HEK293 (cell line): ENCODE measurements around the gene ERAP2.

Experiments
- CTCF ChIA-PET: fragments of 350-600 bp; formaldehyde crosslinking; extraction: SDS; loops from one replicate; lab custom pipeline; 2021; ENCODE audit warnings: antibody characterized with exemption; lab: Yijun Ruan, JAX
- POLR2A ChIA-PET: fragments of 300-600 bp; formaldehyde crosslinking; extraction: SDS; loops from one replicate; lab custom pipeline; 2020; ENCODE audit warnings: antibody characterized with exemption, inconsistent platforms; lab: Yijun Ruan, JAX
- H3K27ac ChIP-seq: fragments of 200-500 bp; sonication (Bioruptor generic); 2 replicates; pipeline ENCODE4 v1.5.1; 2014; ENCODE audit warnings: low read depth, low read length, control low read depth, inconsistent platforms; ENCODE audit errors: extremely low read depth
- H3K36me3 ChIP-seq, 2 experiments: fragments of 200-500 bp in 1 of 2; sonication (Bioruptor generic) in 1 of 2; 1 replicate in 1 of 2; 2 replicates in 1 of 2; pipeline ENCODE4 v1.5.1; 2014 to 2017; ENCODE audit warnings: inconsistent platforms in 2 of 2, low read length in 2 of 2; ENCODE audit not compliant: control insufficient read depth in 2 of 2, insufficient read depth in 1 of 2
- H3K4me1 ChIP-seq: fragments of 200-500 bp; sonication (Bioruptor generic); 2 replicates; pipeline ENCODE4 v1.5.1; 2014; ENCODE audit warnings: mild to moderate bottlenecking, low read length, inconsistent platforms; ENCODE audit not compliant: control insufficient read depth, insufficient read depth
- H3K4me3 ChIP-seq: 2 replicates; pipeline ENCODE4 v1.5.1; 2011; ENCODE audit warnings: low read depth, mild to moderate bottlenecking, control low read depth, low read length, moderate library complexity
- H3K9me3 ChIP-seq: fragments of 200-500 bp; sonication (Bioruptor generic); 2 replicates; pipeline ENCODE4 v1.5.1; 2014; ENCODE audit warnings: low read depth, low read length, inconsistent platforms; ENCODE audit not compliant: control insufficient read depth, insufficient read depth
- FEZF1 ChIP-seq: fragments of 450-650 bp; formaldehyde crosslinking; IDR thresholded peaks from 2 replicates; pipeline ENCODE4 v1.5.1; 2016; ENCODE audit warnings: missing biosample characterization, missing genetic modification characterization
- GLIS1 ChIP-seq: fragments of 450-650 bp; formaldehyde crosslinking; IDR thresholded peaks from 2 replicates; pipeline ENCODE4 v1.5.1; 2016; ENCODE audit warnings: missing biosample characterization, missing genetic modification characterization
- PRDM1 ChIP-seq: fragments of 450-650 bp; formaldehyde crosslinking; IDR thresholded peaks from 2 replicates; pipeline ENCODE4; 2016; ENCODE audit warnings: missing biosample characterization, missing genetic modification characterization
- PRDM2 ChIP-seq: fragments of 450-650 bp; formaldehyde crosslinking; IDR thresholded peaks from 2 replicates; pipeline ENCODE4 v1.5.1; 2016; ENCODE audit warnings: missing biosample characterization, missing genetic modification characterization, borderline replicate concordance
- YY1 ChIP-seq: fragments of 450-650 bp; formaldehyde crosslinking; IDR thresholded peaks from 2 replicates; pipeline ENCODE4 v1.5.1; 2018; ENCODE audit warnings: missing biosample characterization, missing genetic modification characterization
- ZBTB17 ChIP-seq: fragments of 450-650 bp; formaldehyde crosslinking; IDR thresholded peaks from 2 replicates; pipeline ENCODE4 v1.5.1; 2016; ENCODE audit warnings: missing biosample characterization, missing genetic modification characterization
- ZBTB21 ChIP-seq: fragments of 450-650 bp; formaldehyde crosslinking; IDR thresholded peaks from 2 replicates; pipeline ENCODE4 v1.5.1; 2017; ENCODE audit warnings: missing biosample characterization, missing genetic modification characterization
- ZFP69B ChIP-seq: fragments of 450-650 bp; formaldehyde crosslinking; IDR thresholded peaks from 2 replicates; pipeline ENCODE4 v1.5.1; 2016; ENCODE audit warnings: missing biosample characterization, missing genetic modification characterization
- ZNF112 ChIP-seq: fragments of 450-650 bp; formaldehyde crosslinking; IDR thresholded peaks from 2 replicates; pipeline ENCODE4 v1.5.0; 2017; ENCODE audit warnings: missing biosample characterization, missing genetic modification characterization
- ZNF140 ChIP-seq: fragments of 450-650 bp; formaldehyde crosslinking; IDR thresholded peaks from 2 replicates; pipeline ENCODE4 v1.5.1; 2016; ENCODE audit warnings: missing biosample characterization, missing genetic modification characterization
- ZNF266 ChIP-seq: fragments of 450-650 bp; formaldehyde crosslinking; IDR thresholded peaks from 2 replicates; pipeline ENCODE4 v1.5.1; 2016; ENCODE audit warnings: missing biosample characterization, missing genetic modification characterization, low read depth
- ZNF292 ChIP-seq: fragments of 450-650 bp; formaldehyde crosslinking; IDR thresholded peaks from 2 replicates; pipeline ENCODE4 v1.5.1; 2016; ENCODE audit warnings: low read depth, missing biosample characterization, missing genetic modification characterization, borderline replicate concordance
- ZNF335 ChIP-seq: fragments of 450-650 bp; formaldehyde crosslinking; conservative IDR thresholded peaks from 2 replicates; pipeline ENCODE4 v1.5.1; 2016; ENCODE audit warnings: missing biosample characterization, missing genetic modification characterization
- ZNF501 ChIP-seq: fragments of 450-650 bp; formaldehyde crosslinking; IDR thresholded peaks from 2 replicates; pipeline ENCODE4 v1.5.1; 2016; ENCODE audit warnings: missing biosample characterization, missing genetic modification characterization
- ZNF513 ChIP-seq: fragments of 450-650 bp; IDR thresholded peaks from 2 replicates; pipeline ENCODE4 v1.5.1; 2018; ENCODE audit warnings: missing biosample characterization, missing genetic modification characterization
- ZNF670 ChIP-seq: fragments of 450-650 bp; formaldehyde crosslinking; IDR thresholded peaks from 2 replicates; pipeline ENCODE4 v1.5.1; 2016; ENCODE audit warnings: missing biosample characterization, missing genetic modification characterization, low read depth
- ZNF692 ChIP-seq: fragments of 450-650 bp; formaldehyde crosslinking; IDR thresholded peaks from 2 replicates; pipeline ENCODE4 v1.5.1; 2016; ENCODE audit warnings: missing biosample characterization, missing genetic modification characterization
- ZNF768 ChIP-seq: fragments of 450-650 bp; formaldehyde crosslinking; IDR thresholded peaks from 2 replicates; pipeline ENCODE4 v1.5.1; 2018; ENCODE audit warnings: missing biosample characterization, mild to moderate bottlenecking, missing genetic modification characterization
- ZNF830 ChIP-seq: fragments of 450-650 bp; IDR thresholded peaks from 2 replicates; pipeline ENCODE4 v1.5.0; 2018; ENCODE audit warnings: missing biosample characterization, missing genetic modification characterization, low read depth, mild to moderate bottlenecking, moderate library complexity
- ZXDB ChIP-seq: fragments of 450-650 bp; formaldehyde crosslinking; IDR thresholded peaks from 2 replicates; pipeline ENCODE4 v1.5.1; 2016; ENCODE audit warnings: missing biosample characterization, missing genetic modification characterization

ERAP2 gene

GRCh38 chr5:96844481-96844990, 31.8 kb upstream of the ERAP2 start (continued):
- TF ChIP-seq ZNF501 (tag by site-specific recombination) (no peak), ZNF266 (tag by site-specific recombination) (no peak), ZNF670 (no peak), ZNF768 (tag by site-specific recombination) (no peak), ZNF140 (tag by site-specific recombination) (no peak), ZXDB (tag by site-specific recombination) (no peak), YY1 (no peak)

- CTCF ChIA-PET = interaction anchor here (0.6 kb wide), 1 partner anchor 1154 kb away, joined by 3 read pairs; no protein-coding TSS in a partner anchor
Measured at GRCh38 chr5:96851312-96852062, 24.8 kb upstream of the ERAP2 start.

More at GRCh38 chr5:96851312-96852062, 24.8 kb upstream of the ERAP2 start:
- POLR2A ChIA-PET = no interaction called here
- no peaks in the 10 kb centered on the region for H3K9me3 ChIP-seq
- H3K36me3 ChIP-seq = no peaks in the 10 kb centered on the region
- no peaks in the 10 kb centered on the region; the same call in 1 of the 2 replicates for H3K4me1 ChIP-seq
- no peak overlapping the region for H3K27ac ChIP-seq
- no peak for TF ChIP-seq ZFP69B (tag by site-specific recombination)
- no peak for TF ChIP-seq PRDM2
- TF ChIP-seq ZNF112 = no peak
- peak; percentile 7; the same call in 1 of the 2 replicates for TF ChIP-seq GLIS1 (tag by site-specific recombination)
- TF ChIP-seq ZNF292 (tag by site-specific recombination) = no peak
- TF ChIP-seq FEZF1 (tag by site-specific recombination) = peak; percentile 86
- TF ChIP-seq PRDM1 = peak; percentile 88
- TF ChIP-seq ZNF513 (tag by site-specific recombination) = no peak
- no peak for TF ChIP-seq ZNF830 (tag by site-specific recombination)
- TF ChIP-seq ZBTB17 (tag by site-specific recombination) = peak; percentile 44
- TF ChIP-seq ZBTB21 (tag by site-specific recombination) = no peak
- TF ChIP-seq ZNF335 (tag by site-specific recombination) = peak; percentile 98
- no peak for TF ChIP-seq ZNF692 (tag by site-specific recombination)
- no peak overlapping the region for H3K4me3 ChIP-seq
